Measurements from ENCODE around the gene TSPAN18.
A peak's percentile ranks its signal among the peaks of the same experiment; 100 is the strongest.

TSPAN18 gene

DNA sequence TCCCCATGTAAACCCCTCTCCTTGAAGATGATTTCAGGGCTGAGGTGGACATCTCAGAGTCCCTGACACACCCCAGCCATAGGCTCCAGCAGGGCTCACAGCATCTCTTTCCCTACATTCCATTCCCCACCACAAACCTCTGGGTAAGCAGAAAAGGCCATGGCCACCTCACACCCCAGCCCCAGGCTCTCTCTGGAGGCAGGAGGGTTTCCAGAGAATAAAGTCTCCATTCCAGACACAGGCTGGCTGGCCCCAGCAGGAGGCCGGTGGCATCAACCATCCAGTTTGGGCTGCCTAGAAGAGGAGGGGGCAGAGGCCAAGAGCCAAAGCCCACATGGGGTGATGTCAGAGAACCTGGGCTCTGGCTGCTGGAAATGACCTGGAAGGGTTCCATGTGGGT is 162.5 kb downstream of the TSPAN18 start:
- DNase-seq (ENCODE audit: low read depth) = no peak

DNA sequence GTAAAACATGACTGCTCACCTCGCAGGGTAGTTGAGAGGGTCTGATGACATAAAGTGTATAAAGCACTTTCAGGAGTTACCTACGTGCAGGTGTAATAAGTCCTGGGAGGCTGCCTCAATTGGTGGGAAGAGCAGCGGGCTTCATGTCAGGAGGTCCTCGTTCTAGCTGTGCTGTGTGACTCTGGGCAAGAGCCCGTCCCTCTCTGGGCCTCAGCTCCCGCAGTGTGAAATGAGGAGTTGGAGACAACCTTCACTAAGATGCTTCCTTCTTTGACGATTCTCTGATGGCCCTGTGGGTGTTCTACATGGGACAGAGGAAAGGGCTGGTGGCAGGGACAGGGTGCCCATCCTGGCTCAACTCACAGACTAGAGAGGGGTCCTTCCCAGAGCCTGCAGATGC is 166.1 kb downstream of the TSPAN18 start:
- no peak for DNase-seq (ENCODE audit: low read depth)

DNA sequence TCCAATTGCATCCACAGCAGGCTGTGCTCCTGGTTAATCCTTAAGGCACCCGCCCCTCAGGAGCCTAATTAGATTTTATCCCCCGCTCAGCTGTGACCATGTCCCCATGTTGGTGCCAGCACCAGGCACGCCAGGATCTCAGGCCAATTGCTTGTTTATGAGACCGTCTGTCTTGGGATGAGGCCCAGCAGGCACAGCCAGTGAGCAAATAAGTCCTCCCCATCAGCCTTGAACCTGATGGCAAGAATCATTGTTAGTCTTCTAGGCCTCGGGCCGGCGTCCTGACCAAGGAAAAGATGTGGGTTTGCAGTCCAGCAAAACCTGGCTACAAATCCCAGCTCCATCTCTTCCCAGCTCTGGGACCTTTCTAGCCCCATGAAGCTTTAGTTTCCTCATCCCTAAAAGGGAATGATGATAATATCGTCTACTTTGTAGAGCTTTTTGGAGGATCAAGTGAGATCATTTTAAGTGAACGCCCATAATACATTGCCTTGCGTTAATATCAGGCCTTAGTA is 166.6 kb downstream of the TSPAN18 start:
- no peak for DNase-seq (ENCODE audit: low read depth)

DNA sequence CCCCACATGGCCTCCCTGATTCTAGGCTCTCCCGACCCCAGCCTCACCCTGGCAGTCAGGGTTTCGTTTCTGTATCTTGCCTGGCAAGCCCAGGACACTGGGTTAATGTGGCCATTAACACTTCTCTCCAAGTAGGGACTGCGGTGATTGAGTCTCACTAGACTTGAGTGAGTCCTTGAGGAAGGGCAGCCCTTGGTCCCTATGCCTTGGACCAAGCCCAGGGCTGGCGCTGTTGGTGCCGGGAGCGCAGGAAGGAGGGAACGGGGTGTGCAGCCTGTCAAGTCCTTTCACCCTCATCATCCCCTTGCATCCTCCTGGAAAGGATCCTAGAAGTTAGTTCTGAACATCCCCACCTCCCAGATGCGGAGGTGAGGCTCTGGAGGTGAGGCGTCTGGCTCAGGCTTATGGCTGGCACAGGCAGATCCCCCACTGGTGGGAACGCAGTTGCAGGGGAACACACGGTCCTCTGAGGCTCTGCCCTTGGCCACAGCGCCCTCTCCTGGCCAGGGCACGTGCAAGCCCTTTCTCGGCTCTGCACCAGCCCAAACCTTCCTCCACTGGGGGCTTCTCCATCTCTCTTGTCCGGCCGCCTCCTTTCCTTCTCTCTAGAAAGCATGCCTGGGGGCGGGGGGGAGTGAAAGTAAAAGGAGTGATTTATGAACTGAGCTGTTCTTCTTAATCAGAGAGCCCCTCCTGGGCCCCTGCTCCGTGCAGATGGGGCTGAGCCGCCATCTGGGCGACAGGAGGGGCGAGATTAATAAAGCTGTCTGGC is 167.3 kb downstream of the TSPAN18 start:
- no peak for DNase-seq (ENCODE audit: low read depth)

DNA sequence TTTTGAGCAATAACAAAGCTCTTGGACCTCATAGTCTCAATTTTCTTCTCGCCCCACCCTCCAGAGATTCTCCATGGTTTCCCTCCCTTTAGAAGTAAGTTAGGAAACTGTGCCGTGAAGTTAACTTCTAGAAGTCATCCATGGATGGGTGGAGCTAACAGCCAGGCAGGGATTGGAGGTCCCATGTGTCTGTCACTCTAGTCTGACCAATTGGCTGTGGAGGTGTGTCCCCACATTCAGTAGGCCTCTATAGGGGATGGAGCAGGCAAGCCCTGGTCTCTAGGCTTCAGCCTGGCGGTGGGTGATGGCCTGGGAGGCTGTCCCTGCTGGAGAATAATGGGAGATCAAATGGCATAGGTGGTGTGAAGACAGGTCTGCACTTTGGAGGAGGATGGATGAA is 173.2 kb downstream of the TSPAN18 start:
- DNase-seq (ENCODE audit: low read depth) = peak; percentile 68

DNA sequence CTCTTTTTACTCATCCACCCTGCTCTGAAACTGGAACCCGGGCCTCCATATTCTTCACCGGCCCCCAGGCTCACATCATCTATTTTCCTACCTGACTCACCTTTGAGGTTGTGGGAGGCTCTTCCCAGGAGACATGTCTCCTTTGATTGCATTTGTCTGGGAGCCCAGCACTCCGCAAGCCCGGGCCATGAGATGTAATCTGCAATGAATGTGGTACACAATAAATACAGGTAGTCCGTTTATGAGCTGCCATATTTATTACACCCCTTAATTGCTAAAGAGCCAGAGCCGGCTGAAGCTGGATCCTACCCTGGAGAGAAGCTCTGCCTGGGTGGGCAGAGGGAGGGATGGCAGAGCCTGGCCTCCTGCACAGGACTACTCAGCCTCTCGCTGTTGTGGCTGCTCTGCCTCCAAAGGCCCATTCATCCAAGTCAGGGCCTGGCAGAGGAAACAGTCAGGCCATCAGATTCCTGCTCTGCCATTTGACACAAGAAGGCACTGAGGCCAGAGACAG is 174.4 kb downstream of the TSPAN18 start:
- DNase-seq (ENCODE audit: low read depth) = no peak

DNA sequence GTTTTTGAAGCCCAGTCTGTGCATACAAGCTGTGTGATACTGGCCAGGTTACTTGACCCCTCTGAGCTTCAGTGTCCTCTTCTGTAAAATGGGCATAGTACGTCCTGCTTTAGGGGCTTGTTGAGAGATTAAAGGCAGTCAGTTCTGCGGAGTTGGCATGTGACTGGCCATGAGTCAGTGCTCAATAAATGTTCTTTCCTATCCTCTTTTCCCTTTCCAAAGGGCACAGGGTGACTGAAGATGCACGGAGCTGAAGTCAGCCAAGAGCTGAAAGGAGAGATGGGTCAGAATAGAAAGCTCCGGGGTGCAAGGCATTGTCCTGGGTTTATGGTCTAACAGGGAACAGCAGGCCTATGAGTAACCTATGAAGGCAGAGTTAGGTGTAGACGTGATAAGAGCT is 175.0 kb downstream of the TSPAN18 start:
- DNase-seq (ENCODE audit: low read depth) = no peak

DNA sequence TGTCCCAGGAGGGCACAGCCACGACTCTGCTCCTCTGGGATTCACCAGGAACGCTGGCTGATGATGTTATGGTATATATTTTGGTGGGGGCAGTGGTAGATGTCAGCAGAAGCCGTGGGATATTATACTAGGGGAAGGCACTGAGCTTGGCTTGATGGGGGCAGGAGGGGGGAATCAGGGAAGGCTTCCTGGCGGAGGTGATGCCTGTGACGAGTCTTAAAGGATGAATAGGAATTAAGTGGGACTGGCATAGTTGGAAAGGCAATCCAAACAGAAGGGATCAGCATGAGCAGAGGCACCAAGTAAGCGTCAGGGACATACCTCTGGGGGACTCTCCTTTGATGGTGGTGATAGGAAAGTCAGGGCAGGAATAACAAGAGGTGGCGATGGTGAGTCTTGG is 176.3 kb downstream of the TSPAN18 start:
- no peak for DNase-seq (ENCODE audit: low read depth)

DNA sequence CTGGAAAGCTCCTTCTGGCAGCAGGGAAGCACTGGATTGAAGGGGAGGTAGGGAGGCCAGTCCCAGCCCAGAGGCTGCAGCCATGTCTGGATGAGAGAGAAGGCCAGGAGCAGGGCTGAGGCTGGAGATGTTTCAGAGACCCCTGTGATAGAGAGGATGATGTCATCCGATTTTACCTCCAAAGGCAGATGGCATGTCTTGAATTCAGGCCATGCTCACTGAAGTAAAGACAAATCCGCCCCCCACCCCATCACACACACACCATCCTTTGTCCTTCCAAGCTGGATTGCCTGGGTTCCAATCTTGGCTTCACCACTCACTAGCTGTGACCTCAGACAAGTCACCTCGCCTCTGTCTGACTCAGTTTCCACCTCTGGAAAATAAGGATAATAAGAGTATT is 176.8 kb downstream of the TSPAN18 start:
- no peak for DNase-seq (ENCODE audit: low read depth)

DNA sequence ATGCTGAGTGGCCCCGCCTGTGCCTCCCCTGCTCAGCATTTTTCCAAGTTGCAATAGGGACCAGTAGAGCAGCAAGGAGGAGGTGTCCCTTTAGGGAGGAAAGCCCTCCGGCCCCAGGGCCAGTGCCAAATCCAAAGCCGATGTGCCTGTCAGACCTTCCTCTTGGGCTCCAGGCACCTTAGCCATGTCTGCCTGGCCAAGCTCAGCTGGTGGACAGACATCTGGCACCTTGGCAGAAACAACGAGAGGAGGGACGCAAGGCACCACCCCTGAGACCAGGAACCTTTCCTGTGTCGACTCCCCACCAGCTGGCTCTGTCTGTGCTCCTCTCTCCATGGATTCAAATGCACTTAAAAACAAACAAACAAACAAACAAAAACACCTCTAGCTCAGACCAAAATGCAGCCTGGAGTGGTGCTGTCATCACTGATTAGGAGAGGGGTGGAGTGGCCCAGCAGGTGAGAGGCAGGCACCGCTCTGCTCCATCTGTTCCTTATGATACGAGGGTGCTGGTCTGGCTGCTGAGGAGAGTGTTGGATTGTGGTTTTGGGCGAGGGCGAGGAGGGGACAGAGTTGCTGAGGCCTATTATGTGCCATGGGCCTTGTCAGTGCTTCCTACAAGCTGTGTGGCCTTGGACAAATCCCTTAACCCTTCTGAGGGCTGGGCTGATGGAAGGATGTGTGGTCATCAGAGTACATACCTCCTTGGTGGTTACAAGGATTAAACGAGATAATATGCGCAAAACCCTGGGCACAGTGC is 177.7 kb downstream of the TSPAN18 start:
- DNase-seq (ENCODE audit: low read depth) = no peak

DNA sequence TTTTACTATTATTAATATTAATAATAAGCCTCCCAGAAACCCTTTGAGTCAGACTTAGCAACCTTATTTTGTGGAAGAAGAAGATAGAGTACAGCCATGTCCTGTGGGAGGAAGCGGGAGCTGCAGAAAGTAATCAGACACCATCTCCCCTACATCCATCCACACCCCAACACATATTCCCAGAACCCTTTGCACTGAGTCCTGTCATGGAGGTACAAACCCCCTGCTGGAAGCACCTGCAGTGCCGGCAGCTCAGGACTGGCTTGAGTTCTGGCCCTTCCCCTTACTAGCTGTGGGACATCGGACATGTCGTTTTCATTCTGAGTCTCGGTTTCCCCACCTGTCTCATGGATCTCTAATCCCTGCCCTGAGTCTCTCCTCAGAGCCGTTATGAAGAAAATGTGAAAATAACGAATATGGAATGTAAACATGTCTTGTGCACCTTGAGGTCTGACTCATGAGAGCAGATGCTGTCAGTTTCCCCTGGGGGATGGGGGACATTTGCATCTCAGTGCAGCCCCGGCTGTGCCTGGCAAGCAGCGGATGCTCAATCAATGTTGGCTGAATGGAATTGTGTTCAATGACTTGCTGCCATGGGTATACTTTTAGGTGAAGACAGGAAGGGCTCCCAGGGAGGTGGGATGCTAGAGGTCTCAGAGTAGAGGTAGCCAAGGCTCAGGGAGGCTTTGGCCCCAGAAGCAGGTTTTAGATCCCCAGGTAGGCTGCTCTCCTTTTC is 178.5 kb downstream of the TSPAN18 start:
- no peak for DNase-seq (ENCODE audit: low read depth)

DNA sequence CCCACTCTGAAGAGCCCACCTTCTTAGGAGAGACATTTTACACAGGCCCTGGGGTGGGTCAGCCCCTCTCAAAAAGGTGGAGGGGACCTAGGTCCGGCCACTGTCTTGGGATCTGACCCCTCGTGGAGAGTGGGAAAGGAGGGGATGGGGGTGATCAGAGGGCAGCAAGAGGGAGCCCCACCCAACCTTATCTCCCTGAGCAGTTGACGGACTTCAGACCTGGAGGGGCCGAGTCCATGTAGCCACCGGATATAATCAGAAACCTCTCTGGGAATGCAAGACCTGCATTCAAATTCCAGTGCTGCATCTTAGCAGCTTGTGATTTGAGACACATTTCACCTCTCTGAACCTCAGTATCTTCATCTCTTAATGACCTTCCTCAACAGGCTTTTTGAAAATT is 179.9 kb downstream of the TSPAN18 start:
- no peak for DNase-seq (ENCODE audit: low read depth)

DNA sequence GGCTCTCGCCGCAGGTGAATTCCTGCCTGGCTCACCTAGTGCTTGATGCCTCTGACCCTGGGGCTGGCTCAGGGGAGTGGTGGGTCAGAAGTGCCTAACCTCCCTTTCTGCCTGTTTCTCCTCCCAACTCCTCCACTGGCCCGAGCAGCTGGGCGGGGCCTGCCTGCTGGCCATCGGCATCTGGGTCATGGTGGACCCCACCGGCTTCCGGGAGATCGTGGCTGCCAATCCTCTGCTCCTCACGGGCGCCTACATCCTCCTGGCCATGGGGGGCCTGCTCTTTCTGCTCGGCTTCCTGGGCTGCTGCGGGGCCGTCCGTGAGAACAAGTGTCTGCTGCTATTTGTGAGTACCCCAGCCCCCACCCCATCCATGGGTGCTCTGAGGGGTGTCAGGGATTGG is 182.8 kb downstream of the TSPAN18 start:
- DNase-seq (ENCODE audit: low read depth) = no peak

DNA sequence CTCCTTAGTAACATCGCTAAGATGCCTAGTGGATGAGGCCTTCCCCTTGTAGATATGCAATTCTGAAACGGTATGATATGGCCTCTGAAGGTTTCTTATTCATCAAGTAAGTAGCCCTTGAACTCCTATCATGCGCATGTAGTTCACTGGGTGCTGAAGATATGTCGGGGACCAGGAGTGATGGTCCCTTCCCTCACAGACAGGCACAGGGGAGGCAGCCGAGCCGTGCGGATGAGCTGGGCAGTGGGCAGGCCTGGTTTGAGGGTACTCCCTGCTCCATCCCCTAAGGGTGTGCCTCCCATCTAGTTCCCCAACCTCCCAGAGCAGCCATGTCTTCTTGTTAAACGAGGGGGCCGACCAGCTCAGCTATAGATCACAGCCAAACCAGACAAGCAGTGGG is 183.8 kb downstream of the TSPAN18 start:
- no peak for DNase-seq (ENCODE audit: low read depth)

DNA sequence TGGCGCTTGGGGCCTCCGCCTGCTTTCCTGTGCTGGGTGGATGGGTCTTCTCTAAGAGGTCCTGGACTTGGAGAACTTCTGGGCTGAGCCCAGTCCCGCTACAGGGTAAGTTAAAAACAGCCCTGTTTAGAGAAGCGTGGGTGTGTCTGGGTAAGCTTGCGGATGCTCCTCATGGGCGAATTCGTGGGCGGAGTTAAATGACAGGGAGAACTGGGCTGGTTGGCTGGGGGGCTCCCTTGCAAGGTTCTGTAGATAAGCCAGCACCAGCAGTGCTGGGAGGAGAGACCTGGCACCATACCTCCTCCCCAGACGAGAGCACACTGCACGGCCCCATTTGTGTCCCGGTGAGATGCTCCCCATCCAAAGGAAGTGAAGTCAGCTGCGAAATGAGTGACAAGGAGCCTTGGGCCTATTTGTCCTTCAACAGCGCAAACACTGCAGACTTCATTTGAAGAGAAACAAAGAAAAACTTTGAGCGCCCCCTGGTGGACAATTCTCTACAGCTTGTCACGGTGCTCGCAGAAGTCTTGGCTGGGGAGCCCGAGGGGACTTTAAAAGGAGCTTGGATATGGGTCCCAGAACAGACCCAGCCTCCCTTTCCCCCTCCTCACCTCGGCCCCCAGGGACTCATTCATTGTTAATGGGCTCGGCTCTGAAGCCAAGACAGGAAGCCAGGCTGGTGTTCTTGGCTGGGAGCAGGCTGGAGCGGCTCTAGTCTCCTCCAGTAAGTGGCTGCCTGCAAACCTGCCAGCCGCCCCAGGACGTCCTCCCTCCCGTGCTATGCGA is 184.5 kb downstream of the TSPAN18 start:
- DNase-seq (ENCODE audit: low read depth) = peak; percentile 73

DNA sequence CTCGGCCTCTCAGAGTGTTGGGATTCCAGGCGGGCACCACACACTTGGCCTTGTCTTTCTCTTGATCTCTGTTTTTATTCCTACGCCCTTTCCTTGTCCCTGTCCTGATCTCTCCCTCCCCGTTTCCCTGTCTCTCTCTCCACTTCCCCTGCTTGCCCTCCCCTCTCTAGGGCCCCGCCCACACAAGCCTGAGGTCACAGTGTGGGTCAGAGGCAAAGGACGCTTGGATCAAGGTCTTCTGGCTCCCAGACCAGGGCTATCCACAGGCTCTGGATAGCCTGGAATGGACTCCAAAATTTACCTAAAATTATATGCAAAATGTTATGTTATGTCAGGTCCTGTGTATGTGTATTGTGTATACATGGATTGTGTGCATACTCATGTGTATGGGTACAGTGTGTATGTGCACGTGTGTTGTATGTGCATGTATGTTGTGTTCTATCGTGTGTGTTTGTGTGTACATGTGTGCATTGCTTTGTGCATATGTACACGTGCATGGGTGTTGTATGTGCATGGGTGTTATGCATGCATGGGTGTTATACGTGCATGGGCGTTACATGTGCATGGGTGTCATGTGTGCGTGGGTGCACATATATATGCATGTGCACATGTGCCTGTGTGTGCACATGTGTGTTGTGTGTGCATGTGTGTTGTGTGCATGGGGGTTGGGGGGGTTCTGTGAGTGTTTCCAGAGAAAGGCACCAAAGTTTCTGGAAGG is 185.7 kb downstream of the TSPAN18 start:
- DNase-seq (ENCODE audit: low read depth) = no peak

DNA sequence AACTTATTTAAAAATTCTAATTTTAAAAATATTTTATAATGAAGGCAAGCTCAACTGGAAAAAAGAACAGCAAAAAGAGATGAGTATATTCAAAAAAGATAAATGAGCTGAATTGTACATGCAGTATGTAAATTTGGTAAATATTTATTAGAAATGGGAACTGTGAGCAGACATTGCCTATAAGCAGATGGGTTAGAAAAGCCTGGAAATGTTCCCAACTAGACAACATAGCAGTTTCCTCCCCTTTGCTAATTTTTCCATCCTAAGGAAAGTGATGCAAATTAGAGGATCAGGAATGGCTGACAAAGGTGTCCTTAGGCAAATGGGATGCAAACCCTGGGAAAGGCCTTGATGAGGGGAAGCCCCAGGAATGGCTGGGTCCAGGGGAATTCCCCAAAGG is 186.7 kb downstream of the TSPAN18 start:
- no peak for DNase-seq (ENCODE audit: low read depth)

DNA sequence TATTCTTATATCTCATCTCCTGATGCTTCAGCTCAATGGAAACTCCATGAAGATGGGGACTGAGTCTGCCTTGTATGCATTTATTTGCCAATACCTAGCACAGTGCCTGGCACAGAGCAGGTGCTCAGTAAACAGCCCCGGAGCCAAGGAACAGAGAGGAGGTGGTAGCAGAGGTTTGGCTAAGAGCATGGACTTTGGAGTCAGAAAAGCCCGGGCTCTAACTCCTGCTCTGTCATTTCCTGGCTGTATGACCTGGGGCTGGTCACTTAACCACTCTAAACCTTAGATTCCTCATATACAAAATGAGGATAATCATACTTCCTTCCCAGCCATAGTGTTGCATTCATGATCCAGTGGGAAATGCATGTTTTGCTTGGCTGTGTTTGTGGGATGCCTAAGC is 187.3 kb downstream of the TSPAN18 start:
- no peak for DNase-seq (ENCODE audit: low read depth)

DNA sequence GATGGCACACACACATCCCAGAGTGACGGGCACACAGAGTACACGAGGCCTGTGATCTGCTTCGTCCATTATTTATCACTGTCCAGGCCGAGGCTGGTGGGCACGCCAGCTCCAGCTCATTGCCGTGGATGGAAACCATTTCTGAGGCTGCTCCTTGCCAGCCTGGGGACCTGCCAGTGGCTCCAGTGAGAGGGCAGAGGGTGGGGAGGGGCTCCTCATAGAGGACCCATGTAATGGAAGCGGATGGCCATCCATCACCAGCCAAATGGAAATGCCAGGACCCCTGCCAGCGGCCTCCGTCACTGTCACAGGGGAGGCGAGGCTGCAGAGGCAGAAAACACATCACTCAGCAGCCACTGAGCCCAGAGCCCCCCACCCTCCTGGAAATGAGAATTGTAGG is 188.2 kb downstream of the TSPAN18 start:
- no peak for DNase-seq (ENCODE audit: low read depth)

DNA sequence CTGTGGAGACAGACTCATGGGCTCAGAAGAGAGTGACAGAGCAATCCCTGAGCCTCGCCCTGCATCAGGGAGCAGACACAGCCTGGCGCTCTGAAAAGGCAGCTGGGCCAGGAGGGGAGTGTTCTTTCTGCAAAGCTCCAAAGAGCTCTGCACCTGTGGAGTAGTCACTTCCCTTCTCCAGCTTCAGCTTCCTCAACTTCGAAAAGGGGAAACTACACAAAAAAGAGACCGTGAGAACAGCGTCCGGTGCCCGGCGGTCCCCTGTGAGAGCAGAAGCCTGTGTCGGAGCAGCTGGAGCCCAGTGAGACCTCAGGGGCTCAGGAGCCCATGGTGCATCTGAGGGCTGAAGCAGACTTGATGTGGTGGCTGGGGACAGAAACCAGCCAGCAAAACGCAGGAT is 188.9 kb downstream of the TSPAN18 start:
- DNase-seq (ENCODE audit: low read depth) = no peak

DNA sequence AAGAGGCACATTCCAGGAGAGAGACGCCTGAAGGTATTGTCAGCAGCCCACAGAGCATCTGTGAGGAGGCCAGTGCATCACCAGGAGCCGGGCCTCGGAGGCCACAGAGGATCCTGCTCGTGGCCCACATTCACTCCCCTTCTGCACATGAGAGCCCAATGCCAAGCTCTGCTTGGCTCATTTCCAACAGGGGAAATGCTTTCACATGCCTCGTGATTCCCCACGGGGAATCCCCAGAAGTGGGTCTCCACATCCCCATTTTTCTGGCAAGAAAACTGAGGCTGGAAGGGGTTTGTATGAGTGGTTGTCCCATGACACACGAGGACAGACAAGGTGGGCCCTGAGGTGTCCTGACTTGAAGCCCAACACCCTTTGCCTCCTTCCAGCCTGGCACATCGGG is 189.6 kb downstream of the TSPAN18 start:
- DNase-seq (ENCODE audit: low read depth) = no peak

All from HS-27A (cell line).